Neuronal stem cell (in vitro differentiated cells): ENCODE data around the gene MIA.

ENCODE experiments used
- DNase-seq: peaks from one replicate; pipeline ENCODE4 v3.0.0-alpha.2; 2013; ENCODE audit warnings: low spot score
- H2AFZ ChIP-seq: one replicate; pipeline ENCODE4 v1.6.1; 2013; ENCODE audit warnings: mild to moderate bottlenecking, low read length, inconsistent platforms
- H2AK5ac ChIP-seq: 2 replicates; pipeline ENCODE4 v1.6.1; 2013; ENCODE audit warnings: low read depth, mild to moderate bottlenecking, inconsistent platforms, low read length, moderate library complexity, mixed read lengths
- H2BK120ac ChIP-seq: 2 replicates; pipeline ENCODE4 v1.6.1; 2013; ENCODE audit warnings: low read depth, mild to moderate bottlenecking, inconsistent platforms, low read length, moderate library complexity, mixed read lengths
- H2BK12ac ChIP-seq: one replicate; pipeline ENCODE4 v1.6.1; 2013; ENCODE audit warnings: low read length, inconsistent platforms
- H2BK15ac ChIP-seq: 2 replicates; pipeline ENCODE4 v1.6.1; 2013; ENCODE audit warnings: mild to moderate bottlenecking, low read length, inconsistent platforms, mixed read lengths
- H2BK5ac ChIP-seq: one replicate; pipeline ENCODE4 v1.6.1; 2013; ENCODE audit warnings: inconsistent platforms, mild to moderate bottlenecking, low read length, moderate library complexity
- H3K14ac ChIP-seq: one replicate; pipeline ENCODE4 v1.6.1; 2013; ENCODE audit warnings: low read length, inconsistent platforms
- H3K18ac ChIP-seq: 2 replicates; pipeline ENCODE4 v1.6.1; 2013; ENCODE audit warnings: low read length, inconsistent platforms
- H3K23ac ChIP-seq: 2 replicates; pipeline ENCODE4 v1.6.1; 2013; ENCODE audit warnings: low read depth, mild to moderate bottlenecking, mixed read lengths, low read length, inconsistent platforms; ENCODE audit not compliant: poor library complexity
- H3K27ac ChIP-seq: replicated peaks from 3 replicates; pipeline ENCODE4 v1.5.1; 2013; ENCODE audit warnings: low read length, inconsistent platforms
- H3K27me3 ChIP-seq, 3 experiments: 2 replicates each; pipeline ENCODE4 v1.6.1; 2013; ENCODE audit warnings: low read length in 3 of 3, mild to moderate bottlenecking in 2 of 3, inconsistent platforms in 1 of 3, low read depth in 1 of 3, mixed read lengths in 1 of 3, moderate library complexity in 1 of 3; ENCODE audit not compliant: control insufficient read depth in 3 of 3, insufficient read depth in 3 of 3
- H3K36me3 ChIP-seq, 2 donors: replicated peaks in 1 of 2; 2 replicates each; pipeline ENCODE4 v1.6.1; 2013; ENCODE audit warnings: low read length in 2 of 2; ENCODE audit not compliant: control insufficient read depth in 2 of 2, insufficient read depth in 2 of 2
- H3K4ac ChIP-seq: 2 replicates; pipeline ENCODE4 v1.6.1; 2013; ENCODE audit warnings: inconsistent platforms, mild to moderate bottlenecking, low read length, moderate library complexity
- H3K4me1 ChIP-seq, 2 donors: 1 replicate in 1 of 2; 2 replicates in 1 of 2; pipeline ENCODE4 v1.6.1; 2013; ENCODE audit warnings: low read length in 2 of 2, low read depth in 1 of 2; ENCODE audit not compliant: control insufficient read depth in 2 of 2, insufficient read depth in 1 of 2
- H3K4me2 ChIP-seq: one replicate; pipeline ENCODE4 v1.6.1; 2013; ENCODE audit warnings: mild to moderate bottlenecking, low read length, inconsistent platforms; ENCODE audit not compliant: insufficient read depth, poor library complexity, severe bottlenecking
- H3K4me3 ChIP-seq, 2 donors: 2 replicates each; pipeline ENCODE4 v1.5.1; 2013; ENCODE audit warnings: low read length in 2 of 2, mild to moderate bottlenecking in 2 of 2, inconsistent platforms in 1 of 2, moderate library complexity in 1 of 2
- H3K79me1 ChIP-seq: one replicate; pipeline ENCODE4 v1.6.1; 2013; ENCODE audit warnings: low read depth, mild to moderate bottlenecking, inconsistent platforms, low read length, moderate library complexity
- H3K9ac ChIP-seq: one replicate; pipeline ENCODE4 v1.6.1; 2013; ENCODE audit warnings: mild to moderate bottlenecking, low read depth, low read length, inconsistent platforms; ENCODE audit not compliant: poor library complexity
- H3K9me3 ChIP-seq, 2 donors: replicated peaks in 1 of 2; 2 replicates each; pipeline versions ENCODE3 to v1.6.1; 2013; ENCODE audit warnings: low read length in 2 of 2, mild to moderate bottlenecking in 2 of 2, inconsistent platforms in 1 of 2, low read depth in 1 of 2, mixed read lengths in 1 of 2, moderate library complexity in 1 of 2; ENCODE audit not compliant: control insufficient read depth in 2 of 2, insufficient read depth in 1 of 2
- H4K8ac ChIP-seq: one replicate; pipeline ENCODE4 v1.6.1; 2013; ENCODE audit warnings: low read depth, mild to moderate bottlenecking, inconsistent platforms, low read length, moderate library complexity
- H4K91ac ChIP-seq: one replicate; pipeline ENCODE4 v1.6.1; 2013; ENCODE audit warnings: low read length, low read depth, mild to moderate bottlenecking, inconsistent platforms; ENCODE audit not compliant: poor library complexity
- WGBS, 2 donors: extraction: QIAGEN DNeasy Blood & Tissue Kit; methylation state at CpG; one replicate each; pipeline ENCODE4 v1.1.7; 2013; ENCODE audit warnings: missing lambda C conversion rate in 2 of 2, mixed read lengths in 1 of 2; ENCODE audit not compliant: insufficient read length in 2 of 2, insufficient replicate concordance in 1 of 2; ENCODE audit errors: extremely low coverage in 2 of 2; 5-methylcytosine and 5-hydroxymethylcytosine counted together

The MIA gene

GRCh38 chr19:40801426-40802299, 26.3 kb downstream of the MIA start:
- Histone ChIP-seq H3K27me3 (no peaks in the 10 kb centered on the region), H3K79me1 (peaks cover 29% of the 10 kb centered on the region), H3K27ac (no peak overlapping the region), H3K4ac (no peak overlapping the region), H2AFZ (no peak overlapping the region), H3K36me3 (peaks cover 31 to 63% of the 10 kb centered on the region in 2 donors), H4K8ac (no peak overlapping the region), H2AK5ac (no peak overlapping the region), H2BK15ac (no peak overlapping the region), H2BK5ac (no peak overlapping the region), H3K4me3 (peak overlapping the region; percentile 91 to 98), H3K4me1 (peaks cover 43 to 53% of the 10 kb centered on the region in 2 donors), H3K4me2 (no peak overlapping the region), H3K18ac (no peak overlapping the region), H3K14ac (no peak overlapping the region), H3K9me3 (no peaks in the 10 kb centered on the region), H3K23ac (peak overlapping the region; percentile 94), H3K9ac (peak overlapping the region; percentile 78), H4K91ac (no peak overlapping the region), H2BK12ac (no peak overlapping the region), H2BK120ac (no peak overlapping the region)
- WGBS, 2 donors: no CpG with 5 or more reads among the region's 13 CpGs
- DNase-seq: no peak

- Histone ChIP-seq H3K14ac (no peak overlapping the region), H4K91ac (no peak overlapping the region), H2BK5ac (peak overlapping the region; percentile 2), H3K4me2 (no peak overlapping the region), H3K4me3 (peak overlapping the region in 1 of 2 donors; percentile 11), H2AFZ (no peak overlapping the region), H4K8ac (no peak overlapping the region), H2AK5ac (no peak overlapping the region), H2BK120ac (no peak overlapping the region), H3K4me1 (peaks cover 47 to 58% of the 10 kb centered on the region in 2 donors), H3K18ac (no peak overlapping the region), H3K4ac (no peak overlapping the region), H3K9ac (peak overlapping the region; percentile 78), H2BK15ac (no peak overlapping the region), H3K23ac (peak overlapping the region; percentile 29), H3K79me1 (peaks cover 33% of the 10 kb centered on the region), H3K9me3 (no peaks in the 10 kb centered on the region), H3K27me3 (no peaks in the 10 kb centered on the region), H3K36me3 (peaks cover 32 to 70% of the 10 kb centered on the region in 2 donors), H3K27ac (no peak overlapping the region), H2BK12ac (no peak overlapping the region)
- no peak for DNase-seq
- WGBS, 2 donors: no CpG with 5 or more reads among the region's 11 CpGs
Measured at GRCh38 chr19:40802300-40803169, 27.2 kb downstream of the MIA start.

- no peak overlapping the region for H4K8ac ChIP-seq
- no peak overlapping the region for H3K27ac ChIP-seq
- H3K9ac ChIP-seq: peak overlapping the region; percentile 38
- H3K4me3 ChIP-seq: no peak overlapping the region
- no peak overlapping the region for H4K91ac ChIP-seq
- H2BK120ac ChIP-seq: no peak overlapping the region
- no peak overlapping the region for H2BK15ac ChIP-seq
- peaks cover 32% of the 10 kb centered on the region for H3K79me1 ChIP-seq
- H3K14ac ChIP-seq: no peak overlapping the region
- no peaks in the 10 kb centered on the region for H3K9me3 ChIP-seq
- DNase-seq: no peak
- no peak overlapping the region for H3K4me2 ChIP-seq
- H3K36me3 ChIP-seq: peaks cover 40 to 78% of the 10 kb centered on the region in 2 donors
- peaks cover 46 to 61% of the 10 kb centered on the region in 2 donors for H3K4me1 ChIP-seq
- H2BK5ac ChIP-seq: peak overlapping the region; percentile 2
- H3K4ac ChIP-seq: no peak overlapping the region
- WGBS, 2 donors: no CpG with 5 or more reads among the region's 9 CpGs
- H2AK5ac ChIP-seq: no peak overlapping the region
- no peak overlapping the region for H2AFZ ChIP-seq
- H3K23ac ChIP-seq: no peak overlapping the region
- H2BK12ac ChIP-seq: no peak overlapping the region
- H3K27me3 ChIP-seq: no peaks in the 10 kb centered on the region
- H3K18ac ChIP-seq: no peak overlapping the region
Measured at GRCh38 chr19:40803170-40803856, 28.0 kb downstream of the MIA start.
